Body of pancreas (tissue), 4 donors: ENCODE results near the gene SMPD3. TPM values are rescaled to one million over a fixed set of nuclear protein-coding genes. Genes with fewer than 3 reads are reported as not detected.

ENCODE experiments used
- ATAC-seq: fragments of 150-250 bp; one replicate; pipeline ENCODE4 v1.9.1; 2016
- DNase-seq, 4 donors: peaks; one replicate each; pipeline ENCODE4 v3.0.0-alpha.2; 2019
- H3K27ac ChIP-seq, 4 donors: fragments of 200-600 bp; sonication (generic); 1 replicate in 3 of 4; 2 replicates in 1 of 4; pipeline versions ENCODE4 v1.5.1 to v1.6.1; 2016 to 2019; ENCODE audit warnings: mild to moderate bottlenecking in 1 of 4, mixed read lengths in 1 of 4, moderate library complexity in 1 of 4
- H3K27me3 ChIP-seq, 2 donors: fragments of 200-600 bp; sonication (generic); one replicate each; pipeline ENCODE4 v1.6.0; 2016; ENCODE audit warnings: mild to moderate bottlenecking in 1 of 2
- H3K36me3 ChIP-seq, 2 donors: fragments of 200-600 bp; sonication (generic); replicated peaks in 1 of 2; 2 replicates each; pipeline ENCODE4 v1.5.1; 2016; ENCODE audit warnings: low read depth in 2 of 2; ENCODE audit not compliant: insufficient read depth in 1 of 2
- H3K4me1 ChIP-seq: fragments of 200-600 bp; sonication (generic); one replicate; pipeline ENCODE4 v1.6.0; 2016
- H3K4me3 ChIP-seq, 2 donors: fragments of 200-600 bp; sonication (generic); 1 replicate in 1 of 2; 2 replicates in 1 of 2; pipeline ENCODE4 v1.5.1; 2016 to 2019
- H3K9me3 ChIP-seq, 3 donors: fragments of 200-600 bp; sonication (generic); 1 replicate in 2 of 3; 2 replicates in 1 of 3; pipeline ENCODE4 v1.5.1; 2016
- POLR2A ChIP-seq, 3 donors: fragments of 450-650 bp; IDR thresholded peaks; one replicate each; pipeline ENCODE4 v1.6.1; 2016; ENCODE audit warnings: antibody characterized with exemption in 3 of 3, mild to moderate bottlenecking in 2 of 3
- whole genome bisulfite sequencing, 2 donors: methylation state at CpG; one replicate each; pipeline ENCODE4 v1.1.5; 2017; 5-methylcytosine and 5-hydroxymethylcytosine counted together
- intact Hi-C: fragments of 100-400 bp; cut with DNase I; formaldehyde crosslinking; loops from one replicate; pipeline ENCODE4 v1.15.1; 2023
- total RNA-seq, 2 donors: library from RNA; depleted of rRNA; stranded (reverse); fragments of >200 nt; gene quantifications; one replicate each; pipeline ENCODE4 v1.1.0, GENCODE V29; 2016
- TF ChIP-seq, protein P1 (sequence below), 7 experiments: fragments of 450-650 bp in 4 of 7; fragments of 200-600 bp in 3 of 7; sonication (generic) in 3 of 7; IDR thresholded peaks; one replicate each; pipeline ENCODE4 v1.5.1; 2016 to 2019; ENCODE audit warnings: antibody characterized with exemption in 7 of 7

SMPD3 gene
- total RNA-seq, 2 donors from 2014 or later = 1.3 to 4.6 TPM

- intact Hi-C loops = no loop called here
- no peaks in the 10 kb centered on the region for H3K4me1 ChIP-seq
- WGBS, 2 donors = 64 to 78% methylated on average over 5 of the region's 5 CpGs
- H3K27me3 ChIP-seq = no peaks in the 10 kb centered on the region
- TF ChIP-seq POLR2A (IDR thresholded peaks at IDR 0.05) = no peak
- TF ChIP-seq, protein P1, sequence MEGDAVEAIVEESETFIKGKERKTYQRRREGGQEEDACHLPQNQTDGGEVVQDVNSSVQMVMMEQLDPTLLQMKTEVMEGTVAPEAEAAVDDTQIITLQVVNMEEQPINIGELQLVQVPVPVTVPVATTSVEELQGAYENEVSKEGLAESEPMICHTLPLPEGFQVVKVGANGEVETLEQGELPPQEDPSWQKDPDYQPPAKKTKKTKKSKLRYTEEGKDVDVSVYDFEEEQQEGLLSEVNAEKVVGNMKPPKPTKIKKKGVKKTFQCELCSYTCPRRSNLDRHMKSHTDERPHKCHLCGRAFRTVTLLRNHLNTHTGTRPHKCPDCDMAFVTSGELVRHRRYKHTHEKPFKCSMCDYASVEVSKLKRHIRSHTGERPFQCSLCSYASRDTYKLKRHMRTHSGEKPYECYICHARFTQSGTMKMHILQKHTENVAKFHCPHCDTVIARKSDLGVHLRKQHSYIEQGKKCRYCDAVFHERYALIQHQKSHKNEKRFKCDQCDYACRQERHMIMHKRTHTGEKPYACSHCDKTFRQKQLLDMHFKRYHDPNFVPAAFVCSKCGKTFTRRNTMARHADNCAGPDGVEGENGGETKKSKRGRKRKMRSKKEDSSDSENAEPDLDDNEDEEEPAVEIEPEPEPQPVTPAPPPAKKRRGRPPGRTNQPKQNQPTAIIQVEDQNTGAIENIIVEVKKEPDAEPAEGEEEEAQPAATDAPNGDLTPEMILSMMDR (IDR thresholded peaks at IDR 0.05) = no peak
- no peak overlapping the region for H3K27ac ChIP-seq
- H3K4me3 ChIP-seq = no peak overlapping the region
- no peaks in the 10 kb centered on the region for H3K9me3 ChIP-seq
- DNase-seq = no peak
- no peaks in the 10 kb centered on the region for H3K36me3 ChIP-seq
- ATAC-seq = no peak
These were observed 13.6 kb downstream of the SMPD3 start for GRCh38 chr16:68434624-68435210.

GRCh38 chr16:68433316-68433715 is 15.0 kb downstream of the SMPD3 start:
- 77 to 81% methylated on average over 4 of the region's 4 CpGs for WGBS, 2 donors
- TF ChIP-seq POLR2A (IDR thresholded peaks at IDR 0.05) = no peak
- TF ChIP-seq, protein P1 (IDR thresholded peaks at IDR 0.05) = no peak

GRCh38 chr16:68432701-68433100 is 15.6 kb downstream of the SMPD3 start:
- intact Hi-C loops = no loop called here
- Histone ChIP-seq H3K4me3 (no peak overlapping the region), H3K27ac (no peak overlapping the region), H3K4me1 (no peaks in the 10 kb centered on the region), H3K9me3 (no peaks in the 10 kb centered on the region), H3K36me3 (no peaks in the 10 kb centered on the region), H3K27me3 (no peaks in the 10 kb centered on the region)
- no peak for ATAC-seq
- TF ChIP-seq, protein P1 (IDR thresholded peaks at IDR 0.05) = no peak
- no peak for TF ChIP-seq POLR2A (IDR thresholded peaks at IDR 0.05)
- WGBS, 2 donors = 83 to 85% methylated on average over 4 of the region's 4 CpGs
- no peak for DNase-seq

More at GRCh38 chr16:68433316-68433715, 15.0 kb downstream of the SMPD3 start:
- Histone ChIP-seq H3K4me1 (no peaks in the 10 kb centered on the region), H3K4me3 (no peak overlapping the region), H3K27ac (no peak overlapping the region), H3K27me3 (no peaks in the 10 kb centered on the region), H3K9me3 (no peaks in the 10 kb centered on the region), H3K36me3 (no peaks in the 10 kb centered on the region)
- ATAC-seq (no peak), DNase-seq (no peak)
- intact Hi-C loops = no loop called here

DNA sequence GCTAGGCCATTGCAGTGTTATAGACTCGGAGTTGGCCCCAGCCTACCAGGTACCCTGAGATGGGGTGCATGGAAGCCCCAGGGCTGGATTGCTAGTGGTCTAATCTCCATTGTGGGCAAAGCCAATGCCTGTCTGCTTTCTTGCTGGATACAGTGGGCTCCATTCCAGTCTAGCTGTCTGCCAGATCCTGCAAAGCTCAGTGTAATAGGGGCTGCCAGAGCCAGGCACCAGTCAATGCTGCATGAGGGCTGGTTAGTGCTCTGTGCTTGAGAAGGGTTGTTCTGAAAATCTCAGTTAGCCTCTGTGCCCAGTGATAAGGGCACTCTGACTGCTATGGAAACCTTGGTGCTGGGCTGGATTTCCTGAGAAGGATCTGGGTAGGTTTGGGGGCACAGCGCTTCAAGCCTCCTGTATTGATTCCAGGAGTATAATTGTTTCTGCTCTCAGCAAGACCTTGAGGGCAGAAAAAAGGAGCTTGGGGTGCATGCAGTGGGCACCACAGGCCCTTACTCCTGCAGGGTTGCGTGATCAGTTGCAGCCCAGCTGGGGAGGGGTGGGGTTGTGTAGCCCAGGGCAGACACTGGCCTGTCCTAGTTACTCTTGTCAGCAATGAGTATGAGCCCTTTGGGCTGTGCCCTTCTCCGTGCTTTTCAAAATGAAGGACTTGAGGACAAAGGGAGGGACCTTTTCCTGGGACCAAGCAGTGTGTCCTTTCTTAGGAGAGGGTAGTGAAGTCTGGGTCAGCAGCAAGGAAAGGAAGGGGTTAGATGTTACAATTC is 19.0 kb downstream of the SMPD3 start:
- Histone ChIP-seq H3K4me3 (no peak overlapping the region), H3K36me3 (no peaks in the 10 kb centered on the region), H3K9me3 (no peaks in the 10 kb centered on the region), H3K27me3 (no peaks in the 10 kb centered on the region), H3K27ac (no peak overlapping the region), H3K4me1 (no peaks in the 10 kb centered on the region)
- TF ChIP-seq, protein P1 (IDR thresholded peaks at IDR 0.05) = no peak
- TF ChIP-seq POLR2A (IDR thresholded peaks at IDR 0.05) = no peak
- no peak for ATAC-seq
- intact Hi-C loops = no loop called here
- DNase-seq = no peak
- WGBS, 2 donors = 67 to 82% methylated on average over 3 to 4 of the region's 4 CpGs
